HG02840 (cell line): ENCODE measurements around the gene ST6GALNAC5.
"Not testable (repeated sequence)": the region's sequence is repeated elsewhere in the genome, so short reads cannot be mapped to it uniquely, and the experiment has no call there.

Source experiments
- ATAC-seq: cut with Tn5 transposase; IDR thresholded peaks from one replicate; pipeline ENCODE4 v1.9.1; 2021; ENCODE audit warnings: mild to moderate bottlenecking, moderate library complexity, moderate number of reproducible peaks; ENCODE audit not compliant: unreplicated experiment, low FRiP score

Gene ST6GALNAC5

GRCh38 chr1:76933847-76934815 is 66.9 kb downstream of the ST6GALNAC5 start:
- ATAC-seq = no peak

GRCh38 chr1:76938304-76938703 is 71.0 kb downstream of the ST6GALNAC5 start:
- no peak for ATAC-seq

DNA sequence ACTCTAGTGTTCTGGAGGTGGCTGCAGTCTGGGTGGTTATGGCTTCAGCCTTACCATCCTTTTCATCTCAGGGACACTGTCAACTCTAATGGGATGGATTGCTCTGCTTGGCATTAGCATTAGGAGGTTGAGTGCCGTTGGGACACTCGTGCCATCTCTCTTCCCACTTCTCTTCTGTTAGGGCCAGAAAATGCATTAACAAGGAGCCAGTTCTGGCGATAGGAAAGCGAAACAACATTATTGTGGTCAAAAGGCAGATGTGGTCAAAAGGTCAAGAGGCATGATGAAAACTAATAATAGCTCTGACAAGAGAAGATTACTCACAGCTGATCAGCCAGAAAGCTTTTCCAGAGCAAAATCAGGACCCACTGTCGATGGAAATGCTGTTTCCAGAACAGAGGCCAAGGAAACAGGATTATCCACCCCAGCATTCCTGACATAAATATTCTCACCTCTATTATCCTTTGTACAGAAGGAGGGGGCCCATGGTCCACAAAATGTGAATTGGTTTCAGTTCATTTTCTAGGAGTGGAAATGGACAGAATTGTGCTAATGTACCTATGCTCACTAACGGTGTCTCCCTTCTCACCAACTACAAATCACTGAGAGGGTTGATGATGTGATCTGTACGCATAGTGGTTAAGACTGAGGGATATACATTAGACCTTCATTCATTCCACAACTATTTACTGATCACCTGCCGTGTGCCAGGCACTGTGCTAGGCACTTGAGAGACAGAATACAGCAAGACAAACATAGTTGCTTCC is 72.0 kb downstream of the ST6GALNAC5 start:
- ATAC-seq = no peak

DNA sequence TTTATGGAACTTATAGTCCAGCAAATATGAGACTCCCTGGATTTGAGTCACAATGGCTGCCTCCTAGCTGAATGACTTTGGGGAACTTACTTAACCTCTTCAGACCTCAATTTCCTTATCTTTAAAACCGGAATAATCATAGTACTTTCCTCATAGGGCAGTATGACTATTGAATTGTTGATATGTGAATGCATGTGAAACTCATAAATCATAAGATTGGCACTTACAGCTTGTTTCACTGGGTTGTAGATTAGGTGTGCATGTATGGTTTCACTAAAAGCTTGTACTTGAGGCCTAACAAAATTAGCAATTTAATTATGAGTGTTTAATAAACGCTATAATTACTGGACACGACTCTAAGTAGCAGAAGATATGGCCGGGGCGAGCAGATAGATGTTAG is 72.5 kb downstream of the ST6GALNAC5 start:
- no peak for ATAC-seq

DNA sequence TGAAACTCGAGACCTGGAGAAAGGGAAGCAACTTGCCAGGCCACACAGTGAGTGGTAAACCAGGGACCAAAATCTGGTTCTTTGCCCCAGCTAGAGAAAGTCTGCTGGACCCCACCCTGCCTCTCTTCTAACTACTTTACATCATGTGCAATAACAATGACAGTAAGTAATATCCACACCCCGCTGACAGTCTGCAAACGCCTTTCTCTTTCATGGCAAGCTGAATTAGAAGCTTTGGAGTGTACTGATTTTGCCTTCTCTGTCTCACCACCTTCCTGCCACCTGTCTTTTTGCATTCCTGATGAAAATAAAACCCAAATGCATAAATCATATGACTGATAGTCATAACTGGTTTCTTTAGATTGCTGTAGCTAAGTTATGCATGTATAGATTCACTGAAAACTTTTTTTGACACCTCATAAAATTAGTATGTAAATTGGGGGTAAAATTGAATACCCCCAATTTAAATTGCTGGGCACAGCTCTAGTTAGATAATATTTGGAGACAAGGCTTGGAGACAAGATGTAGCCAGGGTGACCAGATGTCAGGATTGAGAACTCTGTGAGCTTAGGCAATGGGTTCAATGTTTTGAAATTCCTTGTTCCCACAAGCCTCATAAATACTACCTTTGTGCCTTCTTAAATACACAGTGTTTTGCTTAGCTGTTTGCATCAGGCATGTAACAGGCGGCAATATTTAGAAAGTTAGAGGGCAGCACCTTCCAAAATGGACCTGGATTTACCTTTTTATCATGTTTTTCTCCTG is 73.5 kb downstream of the ST6GALNAC5 start:
- no peak for ATAC-seq

GRCh38 chr1:76942549-76942948 is 75.3 kb downstream of the ST6GALNAC5 start:
- no peak for ATAC-seq

GRCh38 chr1:76944942-76945341 is 77.7 kb downstream of the ST6GALNAC5 start:
- ATAC-seq = no peak

DNA sequence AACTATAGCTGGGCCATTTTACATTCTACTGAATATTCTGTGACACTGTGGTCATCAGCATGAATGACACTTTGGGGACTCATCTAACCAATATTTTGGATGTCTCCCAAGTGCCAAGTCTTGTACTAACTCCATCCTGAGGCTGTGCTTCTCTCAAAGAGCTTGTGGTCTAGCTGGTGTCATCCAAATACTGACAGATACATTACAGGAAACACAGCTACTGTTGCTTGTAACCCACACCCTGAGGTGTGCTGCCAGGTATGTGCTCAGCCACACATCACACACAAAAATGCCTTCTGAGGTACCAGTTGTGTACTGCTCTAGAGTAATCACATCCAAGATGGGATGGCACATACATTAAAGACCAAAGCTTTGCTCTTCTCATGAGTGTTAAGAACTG is 81.6 kb downstream of the ST6GALNAC5 start:
- no peak for ATAC-seq

GRCh38 chr1:76949503-76949902 is 82.2 kb downstream of the ST6GALNAC5 start:
- ATAC-seq = no peak

DNA sequence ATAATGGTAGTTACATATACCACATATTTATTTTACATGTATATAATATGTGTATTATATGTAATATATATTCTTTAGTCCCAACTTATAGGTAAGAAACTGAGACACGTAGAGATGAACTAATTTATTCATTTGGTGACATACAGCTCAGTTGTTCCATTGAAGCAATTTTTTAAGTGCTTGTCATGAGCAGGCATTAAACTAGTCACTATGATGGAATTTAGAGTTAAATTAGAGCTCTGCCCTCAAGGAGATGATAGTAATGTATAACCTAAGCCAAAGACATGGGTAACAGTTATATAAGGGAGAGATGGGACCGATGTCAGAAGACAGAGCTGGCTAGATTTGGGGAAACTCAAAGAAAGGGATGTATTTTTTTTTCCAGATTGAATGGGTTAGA is 83.0 kb downstream of the ST6GALNAC5 start:
- ATAC-seq = no peak

DNA sequence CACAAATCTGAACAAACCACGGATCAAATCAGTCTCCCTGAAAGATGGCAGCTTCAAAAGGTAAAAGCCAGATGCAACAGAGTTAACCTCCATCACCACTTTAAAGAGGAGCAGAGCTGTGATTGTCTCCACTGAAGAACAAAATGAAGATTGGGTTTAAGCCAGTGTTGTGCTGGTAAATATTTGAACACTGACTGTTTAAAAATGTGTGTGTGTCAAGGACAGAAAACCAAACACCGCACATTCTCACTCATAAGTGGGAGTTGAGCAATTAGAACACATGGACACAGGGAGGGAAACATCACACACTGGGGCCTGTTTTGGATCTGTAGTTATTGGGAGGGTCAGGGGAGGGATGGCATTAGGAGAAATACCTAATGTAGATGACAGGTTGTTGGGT is 83.9 kb downstream of the ST6GALNAC5 start:
- no peak for ATAC-seq

GRCh38 chr1:76955652-76956051 is 88.4 kb downstream of the ST6GALNAC5 start:
- ATAC-seq = no peak

DNA sequence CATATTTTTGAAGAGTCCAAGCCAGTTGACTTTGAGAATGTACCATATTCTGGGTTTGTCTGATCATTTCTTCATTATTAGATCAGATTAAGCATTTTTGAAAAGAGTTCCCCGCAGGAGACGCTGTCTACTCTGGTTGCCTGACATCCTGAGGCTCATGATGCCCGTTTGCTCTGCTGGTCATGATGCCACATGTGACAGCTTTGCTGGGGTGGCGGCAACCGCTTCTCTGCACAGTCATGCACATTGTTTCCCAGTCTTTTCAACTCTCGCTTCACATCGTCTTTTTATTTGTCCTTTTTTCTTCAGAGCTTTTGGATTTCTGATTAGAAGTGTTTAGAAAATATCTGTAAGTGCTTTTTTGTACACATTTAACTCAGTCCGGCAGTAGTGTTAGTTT is 90.7 kb downstream of the ST6GALNAC5 start:
- no peak for ATAC-seq

- ATAC-seq = no peak
These were observed 91.5 kb downstream of the ST6GALNAC5 start for GRCh38 chr1:76958828-76959227.

DNA sequence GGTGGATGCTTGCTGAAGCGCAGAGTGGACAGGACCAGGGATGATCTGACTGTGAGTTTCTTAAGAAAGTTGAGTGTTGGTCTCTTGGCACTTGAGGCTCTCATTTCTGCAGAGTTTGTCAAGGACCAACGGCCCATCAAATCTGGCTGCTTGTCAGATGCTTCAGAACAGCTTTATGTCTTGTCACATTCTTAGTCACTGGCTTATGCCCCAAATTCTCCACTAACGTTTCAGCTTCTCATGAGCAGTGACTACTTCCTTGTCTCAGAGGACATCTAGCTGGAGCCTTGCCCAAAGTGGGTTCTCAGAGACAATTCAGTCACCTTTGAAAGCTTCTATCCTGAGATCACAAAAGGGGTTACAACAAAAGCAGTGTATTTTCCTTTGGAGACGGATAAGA is 92.3 kb downstream of the ST6GALNAC5 start:
- no peak for ATAC-seq

DNA sequence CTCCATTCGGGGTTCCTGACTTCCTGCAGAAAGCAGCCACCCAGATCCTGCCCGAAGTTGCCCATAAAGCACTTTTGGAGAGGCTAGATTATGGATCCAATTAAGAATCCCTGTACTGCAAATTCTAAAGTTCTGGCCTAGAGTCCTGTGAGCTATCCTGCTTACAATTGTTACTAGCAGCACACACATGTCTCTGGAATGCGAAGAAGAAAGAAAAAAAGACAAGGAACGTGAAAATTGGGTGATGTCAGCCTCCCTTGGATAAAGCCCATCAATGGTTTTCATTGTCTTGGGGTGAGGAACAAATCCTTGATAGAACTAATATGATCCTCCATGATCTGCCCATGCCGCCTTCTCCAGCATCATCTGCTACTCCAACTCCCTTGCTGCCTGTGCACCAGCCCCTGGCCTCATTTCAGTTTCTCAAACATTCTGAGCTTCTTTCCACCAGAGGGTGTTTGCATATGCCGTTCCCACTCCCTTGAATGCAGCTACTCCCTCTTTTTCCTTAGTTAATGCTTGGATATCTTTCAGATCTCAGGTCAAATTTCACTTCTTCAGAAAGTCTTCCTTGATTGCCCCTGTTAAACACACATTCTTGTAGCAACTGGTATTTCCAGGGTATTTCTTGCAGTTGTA is 94.0 kb downstream of the ST6GALNAC5 start:
- no peak for ATAC-seq

DNA sequence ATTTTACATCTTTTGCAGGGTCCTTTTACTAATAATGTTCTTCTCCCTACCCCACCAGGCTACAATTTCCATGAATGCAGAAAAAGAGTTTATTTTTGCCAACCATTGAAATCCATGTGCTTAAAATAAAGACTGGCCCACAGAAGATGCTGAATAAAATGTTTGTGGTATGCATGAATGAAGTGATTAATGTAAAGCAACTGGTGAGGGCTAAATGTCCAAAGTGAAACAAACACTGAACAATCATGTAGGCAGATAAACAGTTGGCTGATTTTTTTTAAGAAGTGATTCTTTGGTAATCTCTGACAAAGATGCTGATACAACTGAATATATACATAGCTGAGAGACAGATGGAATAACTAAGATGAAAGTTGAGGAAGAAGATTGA is 94.5 kb downstream of the ST6GALNAC5 start:
- no peak for ATAC-seq

- not testable (repeated sequence) for ATAC-seq
These were observed 114.0 kb downstream of the ST6GALNAC5 start for GRCh38 chr1:76981267-76981666.

GRCh38 chr1:76989976-76990375 is 122.7 kb downstream of the ST6GALNAC5 start:
- ATAC-seq = no peak

GRCh38 chr1:76993036-76993435 is 125.8 kb downstream of the ST6GALNAC5 start:
- no peak for ATAC-seq
